CD4-positive, alpha-beta T cell treated with Interleukin-15 for 1 hour (primary cell): ENCODE measurements around the gene PLPP7.
"Not testable (repeated sequence)": the region's sequence is repeated elsewhere in the genome, so short reads cannot be mapped to it uniquely, and the experiment has no call there.

Experiments used
- DNase-seq: peaks from one replicate; pipeline ENCODE4 v3.0.0-alpha.2; 2020

The PLPP7 gene

GRCh38 chr9:131289301-131290035, at the start of gene PLPP7:
Gene PLPP7, plus strand, starts transcription at chr9:131289723. Its CDS starts 275 bp downstream, at chr9:131289998.
- no peak for DNase-seq

- DNase-seq: no peak
Measured at GRCh38 chr9:131240047-131240921, 49.2 kb upstream of the PLPP7 start.

- DNase-seq: not testable (repeated sequence)
Measured at GRCh38 chr9:131244331-131244730, 45.2 kb upstream of the PLPP7 start.

- no peak for DNase-seq
Measured at GRCh38 chr9:131246618-131247017, 42.9 kb upstream of the PLPP7 start.

- DNase-seq: no peak
Measured at GRCh38 chr9:131252120-131252519, 37.4 kb upstream of the PLPP7 start.

- DNase-seq: no peak
Measured at GRCh38 chr9:131253891-131254491, 35.5 kb upstream of the PLPP7 start.

GRCh38 chr9:131254626-131255025, 34.9 kb upstream of the PLPP7 start:
- no peak for DNase-seq

- DNase-seq: no peak
Measured at GRCh38 chr9:131255676-131256197, 33.8 kb upstream of the PLPP7 start.

GRCh38 chr9:131257266-131258025, 32.1 kb upstream of the PLPP7 start:
- DNase-seq: no peak

- no peak for DNase-seq
Measured at GRCh38 chr9:131258186-131258585, 31.3 kb upstream of the PLPP7 start.

GRCh38 chr9:131258698-131259431, 30.7 kb upstream of the PLPP7 start:
- no peak for DNase-seq

- DNase-seq: no peak
Measured at GRCh38 chr9:131259432-131259898, 30.1 kb upstream of the PLPP7 start.

GRCh38 chr9:131259916-131260597, 29.5 kb upstream of the PLPP7 start:
- DNase-seq: no peak

GRCh38 chr9:131260751-131261452, 28.6 kb upstream of the PLPP7 start:
- no peak for DNase-seq

GRCh38 chr9:131262327-131263032, 27.0 kb upstream of the PLPP7 start:
- no peak for DNase-seq

GRCh38 chr9:131263033-131263343, 26.5 kb upstream of the PLPP7 start:
- not testable (repeated sequence) for DNase-seq

- DNase-seq: no peak
Measured at GRCh38 chr9:131263701-131264100, 25.8 kb upstream of the PLPP7 start.

- peak; percentile 44 for DNase-seq
Measured at GRCh38 chr9:131264231-131264630, 25.3 kb upstream of the PLPP7 start.

- peak; percentile 36 for DNase-seq
Measured at GRCh38 chr9:131266266-131267229, 23.0 kb upstream of the PLPP7 start.
